GM12878 (cell line): ENCODE data around the gene SNRPA1. TPM values are rescaled to one million over a fixed set of nuclear protein-coding genes. Genes with fewer than 3 reads are reported as not detected.

ENCODE experiments used
- ATAC-seq: fragments of 200-7000 bp; cut with Tn5 transposase; 3 replicates; pipeline ENCODE4 v1.9.1; 2020; ENCODE audit warnings: mild to moderate bottlenecking, moderate library complexity
- BruUV-seq: library from RNA; stranded (reverse); fragments of 400-500 nt; replicated peaks from 2 replicates; lab custom pipeline; 2021; lab: Mats Ljungman, UMichigan
- CTCF ChIA-PET: fragments of 300-600 bp; sonication (Branson Sonifier 250); formaldehyde crosslinking; extraction: SDS; loops from one replicate; lab custom pipeline; 2021; ENCODE audit warnings: inconsistent platforms; lab: Yijun Ruan, JAX
- POLR2A ChIA-PET: fragments of 350-600 bp; formaldehyde crosslinking; extraction: SDS; loops from one replicate; lab custom pipeline; 2021; ENCODE audit warnings: inconsistent platforms; lab: Charles Lee
- RAD21 ChIA-PET: fragments of 300-600 bp; sonication (Branson Sonifier 250); formaldehyde crosslinking; loops from one replicate; lab custom pipeline; 2023; ENCODE audit warnings: antibody characterized with exemption; ENCODE audit not compliant: unreplicated experiment; lab: Charles Lee
- SMC1A ChIA-PET: fragments of 300-600 bp; sonication (Branson Sonifier 250); formaldehyde crosslinking; loops from one replicate; lab custom pipeline; 2023; ENCODE audit not compliant: unreplicated experiment, uncharacterized antibody; lab: Charles Lee
- DNase-seq: peaks from one replicate; pipeline ENCODE4 v3.0.0-alpha.2; 2011; ENCODE audit warnings: low read depth, low spot score
- FAIRE-seq: peaks from 3 replicates; lab custom pipeline; 2011; peaks lifted over from hg19 to GRCh38; lab: Jason Lieb, UNC
- H2AFZ ChIP-seq: 2 replicates; pipeline ENCODE4 v1.6.0; 2011; ENCODE audit warnings: low read depth, low read length, control low read depth; ENCODE audit not compliant: control insufficient read depth
- H3K27ac ChIP-seq: 2 replicates; pipeline ENCODE4 v1.5.1; 2011; ENCODE audit warnings: control low read depth; ENCODE audit not compliant: control insufficient read depth, insufficient read depth
- H3K27me3 ChIP-seq, 2 experiments: replicated peaks in 1 of 2; 2 replicates each; pipeline versions ENCODE4 v1.6.0 to v1.6.1; 2011; ENCODE audit warnings: low read length in 1 of 2; ENCODE audit not compliant: control insufficient read depth in 2 of 2, insufficient read depth in 2 of 2
- H3K36me3 ChIP-seq, 2 experiments: 2 replicates each; pipeline ENCODE4 v1.5.1; 2011; ENCODE audit warnings: low read length in 1 of 2; ENCODE audit not compliant: control insufficient read depth in 2 of 2, insufficient read depth in 2 of 2
- H3K4me1 ChIP-seq: 2 replicates; pipeline ENCODE4 v1.6.1; 2011; ENCODE audit warnings: mild to moderate bottlenecking, low read length, moderate library complexity, mixed read lengths; ENCODE audit not compliant: control insufficient read depth, insufficient read depth
- H3K4me2 ChIP-seq: 2 replicates; pipeline ENCODE4 v1.6.0; 2011; ENCODE audit warnings: control low read depth; ENCODE audit not compliant: control insufficient read depth, insufficient read depth
- H3K4me3 ChIP-seq: fragments of 200-600 bp; sonication (generic); 2 replicates; pipeline ENCODE4 v1.5.1; 2016
- H3K79me2 ChIP-seq: 2 replicates; pipeline ENCODE4 v1.6.0; 2011; ENCODE audit warnings: low read length; ENCODE audit not compliant: control insufficient read depth, insufficient read depth
- H3K9ac ChIP-seq: 2 replicates; pipeline ENCODE4 v1.8.0; 2011; ENCODE audit warnings: low read length, control low read depth, mixed read lengths; ENCODE audit not compliant: control insufficient read depth, insufficient read depth
- H3K9me3 ChIP-seq: replicated peaks from 3 replicates; pipeline ENCODE4 v1.5.1; 2011; ENCODE audit warnings: mild to moderate bottlenecking, low read length; ENCODE audit not compliant: control insufficient read depth, insufficient read depth
- H4K20me1 ChIP-seq: 2 replicates; pipeline ENCODE4 v1.6.0; 2011; ENCODE audit not compliant: control insufficient read depth, insufficient read depth
- ASH2L ChIP-seq: fragments of 300-600, 200-600 bp; sonication (generic); IDR thresholded peaks from 2 replicates; pipeline ENCODE4 v1.6.1; 2017; ENCODE audit warnings: low read depth, mild to moderate bottlenecking, borderline replicate concordance
- ETV6 ChIP-seq, 2 experiments: fragments of 450-650 bp in 1 of 2; IDR thresholded peaks in 1 of 2; conservative IDR thresholded peaks in 1 of 2; 2 replicates each; pipeline ENCODE4 v1.6.1; 2014; ENCODE audit warnings: antibody characterized with exemption in 1 of 2, borderline replicate concordance in 1 of 2, low read depth in 1 of 2, mild to moderate bottlenecking in 1 of 2, moderate library complexity in 1 of 2
- FOS ChIP-seq: IDR thresholded peaks from 3 replicates; pipeline ENCODE4 v1.6.1; 2011; ENCODE audit warnings: borderline replicate concordance; ENCODE audit not compliant: insufficient read length; ENCODE audit errors: extremely low read depth
- FOXK2 ChIP-seq: fragments of 450-650 bp; IDR thresholded peaks from 2 replicates; pipeline ENCODE4 v1.6.1; 2017; ENCODE audit warnings: mild to moderate bottlenecking, moderate library complexity
- HDAC2 ChIP-seq: fragments of 200-600 bp; sonication (generic); IDR thresholded peaks from 2 replicates; pipeline ENCODE4 v1.6.1; 2017
- NBN ChIP-seq: fragments of 450-650 bp; IDR thresholded peaks from 2 replicates; pipeline ENCODE4 v1.6.1; 2016
- PML ChIP-seq: IDR thresholded peaks from 2 replicates; pipeline ENCODE4 v1.6.1; 2012; ENCODE audit warnings: low read length, inconsistent platforms
- POLR2AphosphoS5 ChIP-seq: IDR thresholded peaks from 2 replicates; pipeline ENCODE4 v1.6.1; 2011; ENCODE audit warnings: mild to moderate bottlenecking, low read length, inconsistent platforms
- TARDBP ChIP-seq: IDR thresholded peaks from 2 replicates; pipeline ENCODE4 v1.6.1; 2016; ENCODE audit warnings: borderline replicate concordance
- YY1 ChIP-seq: IDR thresholded peaks from 2 replicates; pipeline ENCODE4 v1.6.1; 2011; ENCODE audit warnings: low read depth, mild to moderate bottlenecking, low read length
- WGBS: methylation state at CpG from one replicate; pipeline ENCODE4 v1.1.6; 2016; ENCODE audit warnings: low lambda C conversion rate; ENCODE audit not compliant: insufficient replicate concordance, insufficient coverage; ENCODE audit errors: missing lambda C conversion rate; 5-methylcytosine and 5-hydroxymethylcytosine counted together
- in situ Hi-C: fragments of 300-500 bp; cut with MboI; formaldehyde crosslinking; loops from 9 replicates; pipeline ENCODE4 v1.14.3; 2018; ENCODE audit warnings: mixed read lengths
- intact Hi-C: fragments of 100-400 bp; cut with micrococcal nuclease; formaldehyde crosslinking; loops from one replicate; pipeline ENCODE4 v1.14.2; 2022; ENCODE audit not compliant: unreplicated experiment
- polyA plus RNA-seq, 11 experiments: library from polyadenylated mRNA; depleted of rRNA in 4 of 11; unstranded in 6 of 11; stranded (reverse) in 5 of 11; fragments of >200 nt; fragmentation: Nextera tagmentation in 4 of 11; fragmentation: Illumina TruSeq in 1 of 11; extraction: Ambion mirVana in 4 of 11; extraction: Trizol in 1 of 11; gene quantifications; 1 replicate in 1 of 11; 2 replicates in 10 of 11; pipeline versions ENCODE4 v1.2.1 to v1.2.3, GENCODE V29; 2011 to 2016; ENCODE audit warnings: inconsistent platforms in 2 of 11, missing spikeins in 2 of 11, low read depth in 1 of 11
- total RNA-seq, 4 experiments: library from RNA; depleted of rRNA in 3 of 4; stranded (reverse); fragments of >200 nt in 3 of 4; fragmentation: Illumina TruSeq in 1 of 4; extraction: Trizol in 1 of 4; gene quantifications; 2 replicates each; pipeline versions ENCODE4 v1.2.1 to v1.2.3, GENCODE V29; 2013 to 2021
- TF ChIP-seq, protein P1 (sequence below): fragments of 450-650 bp; formaldehyde crosslinking; IDR thresholded peaks from 2 replicates; pipeline ENCODE4 v1.4.0; 2020; ENCODE audit warnings: mild to moderate bottlenecking, moderate library complexity
- TF ChIP-seq, protein P2 (sequence below): fragments of 450-650 bp; IDR thresholded peaks from 2 replicates; pipeline ENCODE4 v1.6.1; 2016; ENCODE audit warnings: mild to moderate bottlenecking
- TF ChIP-seq, protein P3 (sequence below): IDR thresholded peaks from 2 replicates; pipeline ENCODE4 v1.6.1; 2012; ENCODE audit warnings: low read depth, low read length, improper control_type of control experiment
- TF ChIP-seq, protein P4 (sequence below): fragments of 450-650 bp; IDR thresholded peaks from 2 replicates; pipeline ENCODE4 v1.6.1; 2017; ENCODE audit warnings: low read depth, mild to moderate bottlenecking, moderate library complexity
- TF ChIP-seq, protein P5 (sequence below): fragments of 450-650 bp; formaldehyde crosslinking; IDR thresholded peaks from 2 replicates; pipeline ENCODE4 v1.5.0; 2022; ENCODE audit warnings: mild to moderate bottlenecking, missing genetic modification characterization

Gene SNRPA1
- total and polyA plus RNA-seq, 10 of the 15 experiments (the other 5 are each of a cell fraction or from before 2014, with no cell fraction given), result 59.9 to 267 (median 161) TPM

DNA sequence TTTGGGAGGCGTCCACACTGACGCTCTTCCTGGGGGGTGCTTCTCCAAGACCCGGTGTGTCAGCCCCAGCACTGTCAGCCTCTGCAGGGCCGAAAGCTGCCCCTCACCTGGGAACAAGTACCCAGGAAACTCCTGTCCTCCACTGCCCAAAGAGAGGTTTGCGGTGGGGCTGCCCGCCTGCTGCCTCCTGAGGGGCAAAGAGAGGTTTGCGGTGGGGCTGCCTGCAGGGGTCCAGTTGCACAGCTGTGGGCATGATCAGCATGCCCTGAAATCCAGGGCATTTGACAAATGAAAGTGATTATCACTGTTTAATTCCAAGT, 15.1 kb upstream of the SNRPA1 start:
- Histone ChIP-seq H3K27me3 (peaks cover 0 to 1% of the 10 kb centered on the region in 2 experiments; a peak in 2 of 4 replicates), H3K4me1 (no peaks in the 10 kb centered on the region), H3K27ac (no peak overlapping the region), H3K9me3 (no peaks in the 10 kb centered on the region), H4K20me1 (no peaks in the 10 kb centered on the region), H3K4me2 (no peak overlapping the region), H3K36me3 (no peaks in the 10 kb centered on the region), H3K4me3 (no peak overlapping the region), H3K79me2 (no peaks in the 10 kb centered on the region), H3K9ac (no peak overlapping the region), H2AFZ (no peak overlapping the region)
- intact Hi-C loops (no loop called here), in situ Hi-C loops (no loop called here)
- ChIA-PET POLR2A (no interaction called here), CTCF (no interaction called here), SMC1A (no interaction called here), RAD21 (no interaction called here)
- no peak for ATAC-seq
- 68% methylated on average over 7 of the region's 7 CpGs for WGBS
- no peak for DNase-seq
- FAIRE-seq, result no peak
- no TSS peak for BruUV-seq
- TF ChIP-seq HDAC2 (no peak), TARDBP (no peak), PML (no peak), FOS (no peak), FOXK2 (no peak), NBN (no peak), POLR2AphosphoS5 (no peak), ASH2L (no peak), ETV6 (conservative IDR thresholded peaks at IDR 0.05 in 1 of 2, IDR thresholded peaks at IDR 0.05 in 1 of 2; ENCODE audit: borderline replicate concordance in 1 of 2, low read depth in 1 of 2) (no peak), YY1 (no peak)
- TF ChIP-seq, protein P1, sequence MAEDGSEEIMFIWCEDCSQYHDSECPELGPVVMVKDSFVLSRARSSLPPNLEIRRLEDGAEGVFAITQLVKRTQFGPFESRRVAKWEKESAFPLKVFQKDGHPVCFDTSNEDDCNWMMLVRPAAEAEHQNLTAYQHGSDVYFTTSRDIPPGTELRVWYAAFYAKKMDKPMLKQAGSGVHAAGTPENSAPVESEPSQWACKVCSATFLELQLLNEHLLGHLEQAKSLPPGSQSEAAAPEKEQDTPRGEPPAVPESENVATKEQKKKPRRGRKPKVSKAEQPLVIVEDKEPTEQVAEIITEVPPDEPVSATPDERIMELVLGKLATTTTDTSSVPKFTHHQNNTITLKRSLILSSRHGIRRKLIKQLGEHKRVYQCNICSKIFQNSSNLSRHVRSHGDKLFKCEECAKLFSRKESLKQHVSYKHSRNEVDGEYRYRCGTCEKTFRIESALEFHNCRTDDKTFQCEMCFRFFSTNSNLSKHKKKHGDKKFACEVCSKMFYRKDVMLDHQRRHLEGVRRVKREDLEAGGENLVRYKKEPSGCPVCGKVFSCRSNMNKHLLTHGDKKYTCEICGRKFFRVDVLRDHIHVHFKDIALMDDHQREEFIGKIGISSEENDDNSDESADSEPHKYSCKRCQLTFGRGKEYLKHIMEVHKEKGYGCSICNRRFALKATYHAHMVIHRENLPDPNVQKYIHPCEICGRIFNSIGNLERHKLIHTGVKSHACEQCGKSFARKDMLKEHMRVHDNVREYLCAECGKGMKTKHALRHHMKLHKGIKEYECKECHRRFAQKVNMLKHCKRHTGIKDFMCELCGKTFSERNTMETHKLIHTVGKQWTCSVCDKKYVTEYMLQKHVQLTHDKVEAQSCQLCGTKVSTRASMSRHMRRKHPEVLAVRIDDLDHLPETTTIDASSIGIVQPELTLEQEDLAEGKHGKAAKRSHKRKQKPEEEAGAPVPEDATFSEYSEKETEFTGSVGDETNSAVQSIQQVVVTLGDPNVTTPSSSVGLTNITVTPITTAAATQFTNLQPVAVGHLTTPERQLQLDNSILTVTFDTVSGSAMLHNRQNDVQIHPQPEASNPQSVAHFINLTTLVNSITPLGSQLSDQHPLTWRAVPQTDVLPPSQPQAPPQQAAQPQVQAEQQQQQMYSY, result no peak
- TF ChIP-seq, protein P2, sequence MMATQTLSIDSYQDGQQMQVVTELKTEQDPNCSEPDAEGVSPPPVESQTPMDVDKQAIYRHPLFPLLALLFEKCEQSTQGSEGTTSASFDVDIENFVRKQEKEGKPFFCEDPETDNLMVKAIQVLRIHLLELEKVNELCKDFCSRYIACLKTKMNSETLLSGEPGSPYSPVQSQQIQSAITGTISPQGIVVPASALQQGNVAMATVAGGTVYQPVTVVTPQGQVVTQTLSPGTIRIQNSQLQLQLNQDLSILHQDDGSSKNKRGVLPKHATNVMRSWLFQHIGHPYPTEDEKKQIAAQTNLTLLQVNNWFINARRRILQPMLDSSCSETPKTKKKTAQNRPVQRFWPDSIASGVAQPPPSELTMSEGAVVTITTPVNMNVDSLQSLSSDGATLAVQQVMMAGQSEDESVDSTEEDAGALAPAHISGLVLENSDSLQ, result no peak
- TF ChIP-seq, protein P3, sequence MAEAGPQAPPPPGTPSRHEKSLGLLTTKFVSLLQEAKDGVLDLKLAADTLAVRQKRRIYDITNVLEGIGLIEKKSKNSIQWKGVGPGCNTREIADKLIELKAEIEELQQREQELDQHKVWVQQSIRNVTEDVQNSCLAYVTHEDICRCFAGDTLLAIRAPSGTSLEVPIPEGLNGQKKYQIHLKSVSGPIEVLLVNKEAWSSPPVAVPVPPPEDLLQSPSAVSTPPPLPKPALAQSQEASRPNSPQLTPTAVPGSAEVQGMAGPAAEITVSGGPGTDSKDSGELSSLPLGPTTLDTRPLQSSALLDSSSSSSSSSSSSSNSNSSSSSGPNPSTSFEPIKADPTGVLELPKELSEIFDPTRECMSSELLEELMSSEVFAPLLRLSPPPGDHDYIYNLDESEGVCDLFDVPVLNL, result no peak
- TF ChIP-seq, protein P4, sequence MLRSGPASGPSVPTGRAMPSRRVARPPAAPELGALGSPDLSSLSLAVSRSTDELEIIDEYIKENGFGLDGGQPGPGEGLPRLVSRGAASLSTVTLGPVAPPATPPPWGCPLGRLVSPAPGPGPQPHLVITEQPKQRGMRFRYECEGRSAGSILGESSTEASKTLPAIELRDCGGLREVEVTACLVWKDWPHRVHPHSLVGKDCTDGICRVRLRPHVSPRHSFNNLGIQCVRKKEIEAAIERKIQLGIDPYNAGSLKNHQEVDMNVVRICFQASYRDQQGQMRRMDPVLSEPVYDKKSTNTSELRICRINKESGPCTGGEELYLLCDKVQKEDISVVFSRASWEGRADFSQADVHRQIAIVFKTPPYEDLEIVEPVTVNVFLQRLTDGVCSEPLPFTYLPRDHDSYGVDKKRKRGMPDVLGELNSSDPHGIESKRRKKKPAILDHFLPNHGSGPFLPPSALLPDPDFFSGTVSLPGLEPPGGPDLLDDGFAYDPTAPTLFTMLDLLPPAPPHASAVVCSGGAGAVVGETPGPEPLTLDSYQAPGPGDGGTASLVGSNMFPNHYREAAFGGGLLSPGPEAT, result no peak
- TF ChIP-seq, protein P5, sequence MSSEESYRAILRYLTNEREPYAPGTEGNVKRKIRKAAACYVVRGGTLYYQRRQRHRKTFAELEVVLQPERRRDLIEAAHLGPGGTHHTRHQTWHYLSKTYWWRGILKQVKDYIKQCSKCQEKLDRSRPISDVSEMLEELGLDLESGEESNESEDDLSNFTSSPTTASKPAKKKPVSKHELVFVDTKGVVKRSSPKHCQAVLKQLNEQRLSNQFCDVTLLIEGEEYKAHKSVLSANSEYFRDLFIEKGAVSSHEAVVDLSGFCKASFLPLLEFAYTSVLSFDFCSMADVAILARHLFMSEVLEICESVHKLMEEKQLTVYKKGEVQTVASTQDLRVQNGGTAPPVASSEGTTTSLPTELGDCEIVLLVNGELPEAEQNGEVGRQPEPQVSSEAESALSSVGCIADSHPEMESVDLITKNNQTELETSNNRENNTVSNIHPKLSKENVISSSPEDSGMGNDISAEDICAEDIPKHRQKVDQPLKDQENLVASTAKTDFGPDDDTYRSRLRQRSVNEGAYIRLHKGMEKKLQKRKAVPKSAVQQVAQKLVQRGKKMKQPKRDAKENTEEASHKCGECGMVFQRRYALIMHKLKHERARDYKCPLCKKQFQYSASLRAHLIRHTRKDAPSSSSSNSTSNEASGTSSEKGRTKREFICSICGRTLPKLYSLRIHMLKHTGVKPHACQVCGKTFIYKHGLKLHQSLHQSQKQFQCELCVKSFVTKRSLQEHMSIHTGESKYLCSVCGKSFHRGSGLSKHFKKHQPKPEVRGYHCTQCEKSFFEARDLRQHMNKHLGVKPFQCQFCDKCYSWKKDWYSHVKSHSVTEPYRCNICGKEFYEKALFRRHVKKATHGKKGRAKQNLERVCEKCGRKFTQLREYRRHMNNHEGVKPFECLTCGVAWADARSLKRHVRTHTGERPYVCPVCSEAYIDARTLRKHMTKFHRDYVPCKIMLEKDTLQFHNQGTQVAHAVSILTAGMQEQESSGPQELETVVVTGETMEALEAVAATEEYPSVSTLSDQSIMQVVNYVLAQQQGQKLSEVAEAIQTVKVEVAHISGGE (CRISPR knock-in tag), result no peak
